DOHH2 (cell line): ENCODE data around the gene AMY1C.
"Not testable (repeated sequence)": the region's sequence is repeated elsewhere in the genome, so short reads cannot be mapped to it uniquely, and the experiment has no call there.

Experiments used
- EZH2phosphoT487 ChIP-seq: fragments of 200-600 bp; sonication (generic); IDR thresholded peaks from 2 replicates; pipeline ENCODE4 v1.6.1; 2017; ENCODE audit warnings: borderline replicate concordance, mild to moderate bottlenecking, antibody characterized with exemption, low read length, moderate library complexity, mixed read lengths
- TF ChIP-seq, protein P1 (sequence below): fragments of 200-600 bp; sonication (generic); IDR thresholded peaks from one replicate; pipeline ENCODE4 v1.5.1; 2014; ENCODE audit warnings: antibody characterized with exemption, mild to moderate bottlenecking, low read depth, low read length; ENCODE audit not compliant: poor library complexity, severe bottlenecking

DNA sequence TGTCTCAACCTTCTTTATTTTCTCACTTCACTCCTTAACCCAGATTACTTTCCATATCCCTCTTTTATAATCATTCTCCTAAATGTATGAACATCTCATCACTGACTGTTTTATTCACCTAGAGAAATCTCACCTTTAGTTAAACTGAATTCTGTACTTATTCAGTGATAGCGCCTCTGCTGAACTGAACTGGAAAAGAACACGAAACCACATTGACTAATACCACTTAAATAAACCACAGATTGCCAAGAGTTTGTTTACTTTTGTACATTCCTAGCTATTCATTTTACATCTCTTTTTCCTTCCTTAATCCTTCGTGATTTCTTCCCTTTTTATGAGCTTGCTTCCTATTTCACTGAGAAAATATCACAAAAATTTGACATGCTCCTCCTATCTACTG lies 42.0 kb upstream of the AMY1C start:
- TF ChIP-seq, protein P1, sequence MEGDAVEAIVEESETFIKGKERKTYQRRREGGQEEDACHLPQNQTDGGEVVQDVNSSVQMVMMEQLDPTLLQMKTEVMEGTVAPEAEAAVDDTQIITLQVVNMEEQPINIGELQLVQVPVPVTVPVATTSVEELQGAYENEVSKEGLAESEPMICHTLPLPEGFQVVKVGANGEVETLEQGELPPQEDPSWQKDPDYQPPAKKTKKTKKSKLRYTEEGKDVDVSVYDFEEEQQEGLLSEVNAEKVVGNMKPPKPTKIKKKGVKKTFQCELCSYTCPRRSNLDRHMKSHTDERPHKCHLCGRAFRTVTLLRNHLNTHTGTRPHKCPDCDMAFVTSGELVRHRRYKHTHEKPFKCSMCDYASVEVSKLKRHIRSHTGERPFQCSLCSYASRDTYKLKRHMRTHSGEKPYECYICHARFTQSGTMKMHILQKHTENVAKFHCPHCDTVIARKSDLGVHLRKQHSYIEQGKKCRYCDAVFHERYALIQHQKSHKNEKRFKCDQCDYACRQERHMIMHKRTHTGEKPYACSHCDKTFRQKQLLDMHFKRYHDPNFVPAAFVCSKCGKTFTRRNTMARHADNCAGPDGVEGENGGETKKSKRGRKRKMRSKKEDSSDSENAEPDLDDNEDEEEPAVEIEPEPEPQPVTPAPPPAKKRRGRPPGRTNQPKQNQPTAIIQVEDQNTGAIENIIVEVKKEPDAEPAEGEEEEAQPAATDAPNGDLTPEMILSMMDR: not testable (repeated sequence)
- TF ChIP-seq EZH2phosphoT487: not testable (repeated sequence)
